Endothelial cell of umbilical vein (primary cell): ENCODE measurements around the gene A3GALT2. TPM values are rescaled to one million over a fixed set of nuclear protein-coding genes. Genes with fewer than 3 reads are reported as not detected.

Experiments
- BruUV-seq: library from RNA; stranded (reverse); fragments of 400-500 nt; replicated peaks from 2 replicates; lab custom pipeline; 2021; lab: Mats Ljungman, UMichigan
- CTCF ChIA-PET: fragments of 300-600, 350-600 bp; sonication (Branson Sonifier 250); formaldehyde crosslinking; loops from one replicate; lab custom pipeline; 2021; ENCODE audit warnings: antibody characterized with exemption, inconsistent platforms; lab: Charles Lee
- POLR2A ChIA-PET: fragments of 300-600, 350-600 bp; sonication (Branson Sonifier 250); formaldehyde crosslinking; loops from one replicate; lab custom pipeline; 2021; ENCODE audit warnings: antibody characterized with exemption, inconsistent platforms; lab: Charles Lee
- DNase-seq: peaks from one replicate; pipeline ENCODE4 v3.0.0-alpha.2; 2011; ENCODE audit warnings: low read depth, low spot score
- FAIRE-seq: peaks from 2 replicates; lab custom pipeline; 2011; peaks lifted over from hg19 to GRCh38; lab: Jason Lieb, UNC
- H2AFZ ChIP-seq: 2 replicates; pipeline ENCODE4 v1.6.0; 2012; ENCODE audit warnings: low read depth, low read length, control low read depth, inconsistent platforms
- H3K27ac ChIP-seq: 2 replicates; pipeline ENCODE4 v1.5.1; 2011; ENCODE audit warnings: low read depth, mild to moderate bottlenecking, control low read depth, low read length, moderate library complexity; ENCODE audit not compliant: insufficient read depth
- H3K27me3 ChIP-seq, 2 experiments: 2 replicates each; pipeline versions ENCODE4 v1.6.0 to v1.6.1; 2011; ENCODE audit warnings: low read length in 2 of 2, mixed read lengths in 1 of 2; ENCODE audit not compliant: control insufficient read depth in 2 of 2, insufficient read depth in 2 of 2
- H3K36me3 ChIP-seq, 2 experiments: 2 replicates in 1 of 2; 3 replicates in 1 of 2; pipeline ENCODE4 v1.5.1; 2011; ENCODE audit warnings: low read length in 2 of 2, mild to moderate bottlenecking in 1 of 2, moderate library complexity in 1 of 2; ENCODE audit not compliant: control insufficient read depth in 2 of 2, insufficient read depth in 2 of 2; ENCODE audit errors: extremely low read depth in 1 of 2
- H3K4me1 ChIP-seq: 3 replicates; pipeline ENCODE4 v1.5.1; 2011; ENCODE audit warnings: mild to moderate bottlenecking, low read length; ENCODE audit not compliant: control insufficient read depth, insufficient read depth; ENCODE audit errors: extremely low read depth
- H3K4me2 ChIP-seq: 2 replicates; pipeline ENCODE4 v1.6.1; 2011; ENCODE audit warnings: low read length, control low read depth, mixed read lengths; ENCODE audit not compliant: insufficient read depth
- H3K4me3 ChIP-seq, 3 experiments: fragments of 200-600 bp in 1 of 3; sonication (generic), shearing (Covaris generic) in 1 of 3; replicated peaks in 1 of 3; 2 replicates each; pipeline ENCODE4 v1.5.1; 2011 to 2016; ENCODE audit warnings: control low read depth in 3 of 3, low read length in 3 of 3, mild to moderate bottlenecking in 2 of 3, inconsistent platforms in 1 of 3, low read depth in 1 of 3, moderate library complexity in 1 of 3; ENCODE audit not compliant: insufficient read depth in 1 of 3
- H3K79me2 ChIP-seq: 2 replicates; pipeline ENCODE4 v1.6.0; 2012; ENCODE audit warnings: low read length, inconsistent platforms; ENCODE audit not compliant: control insufficient read depth, insufficient read depth
- H3K9ac ChIP-seq: replicated peaks from 2 replicates; pipeline ENCODE3; 2011; ENCODE audit warnings: low read length, control low read depth; ENCODE audit not compliant: insufficient read depth; ENCODE audit errors: extremely low read depth
- H3K9me1 ChIP-seq: replicated peaks from 3 replicates; pipeline ENCODE4 v1.6.0; 2011; ENCODE audit warnings: mild to moderate bottlenecking, low read length; ENCODE audit not compliant: control insufficient read depth, insufficient read depth; ENCODE audit errors: extremely low read depth
- H3K9me3 ChIP-seq: replicated peaks from 2 replicates; pipeline ENCODE4 v1.5.1; 2012; ENCODE audit warnings: low read length, inconsistent platforms; ENCODE audit not compliant: control insufficient read depth, insufficient read depth
- H4K20me1 ChIP-seq: replicated peaks from 2 replicates; pipeline ENCODE3; 2011; ENCODE audit warnings: mild to moderate bottlenecking, low read length; ENCODE audit not compliant: control insufficient read depth, insufficient read depth; ENCODE audit errors: extremely low read depth
- EZH2 ChIP-seq: IDR thresholded peaks from 2 replicates; pipeline ENCODE4 v1.6.1; 2012; ENCODE audit warnings: borderline replicate concordance, low read depth, mild to moderate bottlenecking, moderate library complexity, low read length, inconsistent platforms; ENCODE audit not compliant: severe bottlenecking
- FOS ChIP-seq: IDR thresholded peaks from 2 replicates; pipeline ENCODE4 v1.6.1; 2011; ENCODE audit warnings: mild to moderate bottlenecking, low read length, moderate library complexity, borderline replicate concordance; ENCODE audit not compliant: insufficient read depth
- GATA2 ChIP-seq: IDR thresholded peaks from 2 replicates; pipeline ENCODE4 v1.7.0; 2011; ENCODE audit warnings: low read depth, mild to moderate bottlenecking, moderate library complexity, mixed read lengths, low read length; ENCODE audit not compliant: insufficient read length, insufficient read depth
- JUN ChIP-seq: IDR thresholded peaks from 2 replicates; pipeline ENCODE4 v1.6.1; 2011; ENCODE audit warnings: borderline replicate concordance, low read depth; ENCODE audit not compliant: insufficient read length, insufficient read depth
- MAX ChIP-seq: IDR thresholded peaks from 2 replicates; pipeline ENCODE4 v1.6.1; 2011; ENCODE audit not compliant: insufficient read depth, insufficient read length
- MYC ChIP-seq: IDR thresholded peaks from one replicate; pipeline ENCODE4 v1.6.1; 2011; ENCODE audit warnings: mild to moderate bottlenecking, low read depth, low read length
- POLR2A ChIP-seq: IDR thresholded peaks from 2 replicates; pipeline ENCODE4 v1.6.1; 2012; ENCODE audit warnings: low read depth, mild to moderate bottlenecking, control low read depth, low read length
- POLR2AphosphoS5 ChIP-seq: IDR thresholded peaks from 2 replicates; pipeline ENCODE4 v1.6.1; 2012; ENCODE audit warnings: low read depth, mild to moderate bottlenecking, control low read depth, low read length, moderate library complexity; ENCODE audit not compliant: insufficient read depth
- dilution Hi-C: fragments of 300-500 bp; cut with MboI; formaldehyde crosslinking; loops from one replicate; pipeline ENCODE4 v1.15.0; 2019; ENCODE audit warnings: low sequenced_read_pairs; ENCODE audit not compliant: extremely low pct_ligation_motif_present
- intact Hi-C: fragments of 100-400 bp; cut with micrococcal nuclease; formaldehyde crosslinking; loops from one replicate; pipeline ENCODE4 v1.10.0; 2022
- polyA plus RNA-seq, 4 experiments: library from polyadenylated mRNA; depleted of rRNA in 3 of 4; stranded (reverse) in 3 of 4; unstranded in 1 of 4; fragments of >200 nt; gene quantifications; 2 replicates each; pipeline versions ENCODE4 v1.2.1 to v1.2.3, GENCODE V29; 2011 to 2012; ENCODE audit warnings: missing spikeins in 1 of 4
- total RNA-seq: library from RNA; stranded (reverse); gene quantifications from 2 replicates; pipeline ENCODE4 v1.2.3, GENCODE V29; 2021
- TF ChIP-seq, protein P1 (sequence below), 2 donors: IDR thresholded peaks; 1 replicate in 1 of 2; 2 replicates in 1 of 2; pipeline ENCODE4 v1.5.1; 2011; ENCODE audit warnings: low read length in 2 of 2, mild to moderate bottlenecking in 2 of 2, moderate library complexity in 2 of 2, control low read depth in 1 of 2, inconsistent platforms in 1 of 2, low read depth in 1 of 2; ENCODE audit not compliant: insufficient read depth in 1 of 2; ENCODE audit errors: extremely low read depth in 1 of 2

A3GALT2 gene
- total and polyA plus RNA-seq, 2 donors (not counting 3 experiments of a cell fraction or from before 2014, with no cell fraction given), result not detected

DNA sequence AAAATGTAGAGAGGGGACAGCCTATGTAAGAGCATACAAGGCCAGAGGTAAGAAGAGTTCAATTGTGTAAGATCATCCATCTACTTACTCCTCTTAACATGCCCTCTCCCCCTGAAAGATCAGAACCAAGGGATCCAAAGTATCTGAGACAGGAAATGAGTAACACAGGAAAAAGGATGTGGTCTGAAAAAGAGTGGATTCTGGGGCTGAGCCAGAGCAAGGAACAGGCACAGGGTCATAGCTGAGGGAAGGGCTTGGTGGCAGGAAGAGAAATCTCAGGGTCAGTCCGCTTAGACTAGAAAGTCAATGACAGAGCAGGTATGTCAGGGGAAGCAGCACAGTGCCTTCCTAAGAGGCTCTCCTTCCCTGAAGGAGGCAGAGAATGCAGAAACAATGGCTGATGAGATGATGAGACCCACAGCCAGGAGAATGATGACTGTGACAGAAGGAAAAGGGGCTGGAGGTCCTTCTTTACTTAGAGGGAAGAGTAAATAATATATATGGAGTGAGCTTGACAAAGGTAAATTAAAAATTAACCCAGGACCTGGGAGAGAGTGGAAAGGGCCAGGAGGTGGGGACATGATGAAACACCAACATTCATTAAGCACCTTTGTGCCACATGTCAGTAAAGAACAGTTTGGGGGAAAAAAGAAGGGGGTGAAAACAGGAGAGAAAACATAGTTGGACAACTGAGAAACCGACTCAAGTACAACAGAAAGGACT is 26.2 kb upstream of the A3GALT2 start:
- POLR2A ChIA-PET, result interaction anchor here (1.3 to 1.6 kb wide), 2 partner anchors 8 to 52 kb away, joined by 3 to 5 read pairs; no protein-coding TSS in a partner anchor
- TSS peak; percentile 48 for BruUV-seq
- peak overlapping the region; percentile 94 for H3K4me2 ChIP-seq
- CTCF ChIA-PET, result interaction anchor here (0.7 to 2.2 kb wide), 6 partner anchors 8 to 124 kb away, joined by 3 to 7 read pairs (median 3); partner anchors contain the start of gene A3GALT2
- peak; percentile 96 for FAIRE-seq
- H4K20me1 ChIP-seq, result peaks cover 2% of the 10 kb centered on the region
- peaks cover 60% of the 10 kb centered on the region for H3K4me1 ChIP-seq
- peak; percentile 95 for DNase-seq
- no peaks in the 10 kb centered on the region for H3K27me3 ChIP-seq
- no peaks in the 10 kb centered on the region for H3K9me1 ChIP-seq
- intact Hi-C loops, result loop anchor here (1.0 kb wide), 1 partner anchor 125 kb away; the partner anchor contains the start of gene ZSCAN20
- no peaks in the 10 kb centered on the region for H3K9me3 ChIP-seq
- no peaks in the 10 kb centered on the region for H3K36me3 ChIP-seq
- H3K27ac ChIP-seq, result peak overlapping the region; percentile 94
- dilution Hi-C loops, result no loop called here
- no peak overlapping the region for H2AFZ ChIP-seq
- H3K79me2 ChIP-seq, result peaks cover 69% of the 10 kb centered on the region
- H3K9ac ChIP-seq, result peak overlapping the region; percentile 84
- TF ChIP-seq POLR2A, result no peak
- peak; percentile 85 for TF ChIP-seq JUN
- TF ChIP-seq, protein P1, sequence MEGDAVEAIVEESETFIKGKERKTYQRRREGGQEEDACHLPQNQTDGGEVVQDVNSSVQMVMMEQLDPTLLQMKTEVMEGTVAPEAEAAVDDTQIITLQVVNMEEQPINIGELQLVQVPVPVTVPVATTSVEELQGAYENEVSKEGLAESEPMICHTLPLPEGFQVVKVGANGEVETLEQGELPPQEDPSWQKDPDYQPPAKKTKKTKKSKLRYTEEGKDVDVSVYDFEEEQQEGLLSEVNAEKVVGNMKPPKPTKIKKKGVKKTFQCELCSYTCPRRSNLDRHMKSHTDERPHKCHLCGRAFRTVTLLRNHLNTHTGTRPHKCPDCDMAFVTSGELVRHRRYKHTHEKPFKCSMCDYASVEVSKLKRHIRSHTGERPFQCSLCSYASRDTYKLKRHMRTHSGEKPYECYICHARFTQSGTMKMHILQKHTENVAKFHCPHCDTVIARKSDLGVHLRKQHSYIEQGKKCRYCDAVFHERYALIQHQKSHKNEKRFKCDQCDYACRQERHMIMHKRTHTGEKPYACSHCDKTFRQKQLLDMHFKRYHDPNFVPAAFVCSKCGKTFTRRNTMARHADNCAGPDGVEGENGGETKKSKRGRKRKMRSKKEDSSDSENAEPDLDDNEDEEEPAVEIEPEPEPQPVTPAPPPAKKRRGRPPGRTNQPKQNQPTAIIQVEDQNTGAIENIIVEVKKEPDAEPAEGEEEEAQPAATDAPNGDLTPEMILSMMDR (IDR thresholded peaks at IDR 0.05; ENCODE audit: extremely low read depth in 1 of 2, insufficient read depth in 1 of 2, low read depth in 1 of 2, low read length in 2 of 2), result no peak
- TF ChIP-seq EZH2, result no peak
- no peak for TF ChIP-seq MAX
- no peak for TF ChIP-seq MYC
- TF ChIP-seq FOS, result peak; percentile 85
- peak; percentile 91 for TF ChIP-seq POLR2AphosphoS5
- TF ChIP-seq GATA2, result peak; percentile 16
- H3K4me3 ChIP-seq, result peak overlapping the region; percentile 3 to 95 (median 74)
